ENCODE data around the gene MACC1. TPM values are rescaled to one million over a fixed set of nuclear protein-coding genes. Genes with fewer than 3 reads are reported as not detected.

Gene MACC1
- total RNA-seq, 3 donors from 2014 or later (not counting 1 experiment from before 2014, with no cell fraction given) = 0.09 to 0.45 (median 0.26) TPM

DNA sequence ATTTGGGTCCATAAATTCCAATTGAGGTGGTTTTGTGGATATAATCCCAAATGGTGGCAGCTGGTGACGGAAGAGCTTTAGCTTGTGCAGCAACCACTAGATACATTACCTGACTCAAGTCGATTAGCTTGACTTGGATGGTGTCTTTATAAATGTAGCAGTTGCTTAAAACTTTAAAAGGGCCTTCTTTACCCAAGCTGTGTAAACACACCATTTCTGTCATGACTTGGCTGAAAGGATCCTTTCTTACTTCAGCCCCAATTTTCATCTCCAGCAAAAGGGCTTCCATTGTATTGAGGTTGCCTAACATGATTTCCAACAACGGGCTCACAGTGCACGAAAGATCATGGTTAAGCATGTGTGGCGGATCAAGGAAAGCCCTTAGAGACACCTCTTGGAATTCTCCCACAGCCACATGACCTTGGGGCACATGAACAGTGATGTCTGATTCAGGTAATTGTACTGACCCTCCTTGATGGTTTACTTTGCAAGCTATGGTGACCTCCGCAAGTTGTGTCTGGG lies 57.9 kb downstream of the MACC1 start:
- Histone ChIP-seq H3K4me3 (ENCODE audit: low read length) (no peak overlapping the region), H3K36me3 (ENCODE audit: control insufficient read depth, insufficient read depth, low read length) (no peaks in the 10 kb centered on the region), H3K4me1 (ENCODE audit: control insufficient read depth, insufficient read depth, low read length) (no peaks in the 10 kb centered on the region), H3K9me3 (ENCODE audit: control insufficient read depth, insufficient read depth, low read length) (no peaks in the 10 kb centered on the region), H3K27me3 (ENCODE audit: control insufficient read depth, insufficient read depth, low read length) (no peaks in the 10 kb centered on the region), H3K27ac (ENCODE audit: low read length) (no peak overlapping the region)
- TF ChIP-seq, protein P1, sequence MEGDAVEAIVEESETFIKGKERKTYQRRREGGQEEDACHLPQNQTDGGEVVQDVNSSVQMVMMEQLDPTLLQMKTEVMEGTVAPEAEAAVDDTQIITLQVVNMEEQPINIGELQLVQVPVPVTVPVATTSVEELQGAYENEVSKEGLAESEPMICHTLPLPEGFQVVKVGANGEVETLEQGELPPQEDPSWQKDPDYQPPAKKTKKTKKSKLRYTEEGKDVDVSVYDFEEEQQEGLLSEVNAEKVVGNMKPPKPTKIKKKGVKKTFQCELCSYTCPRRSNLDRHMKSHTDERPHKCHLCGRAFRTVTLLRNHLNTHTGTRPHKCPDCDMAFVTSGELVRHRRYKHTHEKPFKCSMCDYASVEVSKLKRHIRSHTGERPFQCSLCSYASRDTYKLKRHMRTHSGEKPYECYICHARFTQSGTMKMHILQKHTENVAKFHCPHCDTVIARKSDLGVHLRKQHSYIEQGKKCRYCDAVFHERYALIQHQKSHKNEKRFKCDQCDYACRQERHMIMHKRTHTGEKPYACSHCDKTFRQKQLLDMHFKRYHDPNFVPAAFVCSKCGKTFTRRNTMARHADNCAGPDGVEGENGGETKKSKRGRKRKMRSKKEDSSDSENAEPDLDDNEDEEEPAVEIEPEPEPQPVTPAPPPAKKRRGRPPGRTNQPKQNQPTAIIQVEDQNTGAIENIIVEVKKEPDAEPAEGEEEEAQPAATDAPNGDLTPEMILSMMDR (IDR thresholded peaks at IDR 0.05) = no peak
- Mint-ChIP-seq H3K9me3 (no peaks in the 10 kb centered on the region), H3K27ac (no peak overlapping the region), H3K4me1 (no peaks in the 10 kb centered on the region), H3K36me3 (no peaks in the 10 kb centered on the region), H3K4me3 (no peak overlapping the region), H3K27me3 (ENCODE audit: low read depth in 2 of 2) (no peaks in the 10 kb centered on the region)
- ATAC-seq (no peak), DNase-seq (no peak)
- WGBS (ENCODE audit: insufficient coverage) = 96% methylated on average over 5 of the region's 6 CpGs
- intact Hi-C loops (cut with micrococcal nuclease) = no loop called here

DNA sequence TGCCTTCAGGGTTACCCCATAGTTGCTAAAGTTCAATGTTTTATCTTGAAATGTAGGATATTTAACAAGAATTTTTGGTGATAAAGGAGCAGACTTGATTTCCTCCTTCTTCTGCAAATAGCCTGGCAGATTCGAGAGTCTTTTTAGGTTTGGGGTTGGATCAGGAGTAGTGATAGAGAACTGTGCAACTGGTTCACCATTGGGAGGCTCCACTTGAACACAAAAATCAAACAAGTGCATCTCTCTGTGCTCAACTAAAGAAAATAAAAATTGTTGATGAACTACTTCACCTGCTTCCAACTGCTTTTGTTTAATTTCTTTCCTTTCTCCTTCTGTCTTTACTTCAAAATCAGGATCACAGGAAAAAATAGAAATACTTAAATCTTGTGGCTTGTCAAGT lies 58.5 kb downstream of the MACC1 start:
- TF ChIP-seq, protein P1 (IDR thresholded peaks at IDR 0.05) = no peak
- 50% methylated on average over 1 of the region's 1 CpG for WGBS (ENCODE audit: insufficient coverage)
- no peaks in the 10 kb centered on the region for H3K4me1 Mint-ChIP-seq
- H3K27me3 ChIP-seq (ENCODE audit: control insufficient read depth, insufficient read depth, low read length) = no peaks in the 10 kb centered on the region
- no peaks in the 10 kb centered on the region for H3K27me3 Mint-ChIP-seq (ENCODE audit: low read depth in 2 of 2)
- no peak for DNase-seq
- no peak overlapping the region for H3K27ac ChIP-seq (ENCODE audit: low read length)
- H3K9me3 Mint-ChIP-seq = no peaks in the 10 kb centered on the region
- no peaks in the 10 kb centered on the region for H3K36me3 ChIP-seq (ENCODE audit: control insufficient read depth, insufficient read depth, low read length)
- H3K4me3 ChIP-seq (ENCODE audit: low read length) = no peak overlapping the region
- H3K4me1 ChIP-seq (ENCODE audit: control insufficient read depth, insufficient read depth, low read length) = no peaks in the 10 kb centered on the region
- no peak overlapping the region for H3K4me3 Mint-ChIP-seq
- no peak for ATAC-seq
- no peaks in the 10 kb centered on the region for H3K36me3 Mint-ChIP-seq
- intact Hi-C loops (cut with micrococcal nuclease) = no loop called here
- H3K27ac Mint-ChIP-seq = no peak overlapping the region
- H3K9me3 ChIP-seq (ENCODE audit: control insufficient read depth, insufficient read depth, low read length) = no peaks in the 10 kb centered on the region

DNA sequence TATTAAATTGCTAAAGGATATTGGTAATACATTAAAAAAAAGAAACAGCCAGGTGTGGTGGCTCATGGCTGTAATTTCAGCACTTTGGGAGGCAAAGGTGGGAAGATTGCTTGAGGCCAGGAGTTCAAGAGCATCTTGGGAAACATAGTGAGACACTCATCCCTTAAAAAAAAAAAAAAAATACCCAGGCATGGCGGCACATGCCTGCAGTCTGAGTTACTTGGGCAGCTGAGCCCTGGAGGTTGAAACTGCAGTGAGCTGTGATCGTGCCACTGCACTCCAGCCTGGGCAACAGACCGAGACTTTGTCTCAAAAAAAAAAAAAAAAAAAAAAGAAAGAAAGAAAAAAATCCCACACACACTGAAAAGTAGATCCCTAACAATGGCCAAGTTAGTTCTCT lies 59.7 kb downstream of the MACC1 start:
- no peaks in the 10 kb centered on the region for H3K4me1 Mint-ChIP-seq
- H3K36me3 ChIP-seq (ENCODE audit: control insufficient read depth, insufficient read depth, low read length) = no peaks in the 10 kb centered on the region
- no peaks in the 10 kb centered on the region for H3K4me1 ChIP-seq (ENCODE audit: control insufficient read depth, insufficient read depth, low read length)
- H3K4me3 Mint-ChIP-seq = no peak overlapping the region
- H3K9me3 Mint-ChIP-seq = no peaks in the 10 kb centered on the region
- 88% methylated on average over 3 of the region's 3 CpGs for whole genome bisulfite sequencing (ENCODE audit: insufficient coverage)
- H3K4me3 ChIP-seq (ENCODE audit: low read length) = no peak overlapping the region
- intact Hi-C loops (cut with micrococcal nuclease) = no loop called here
- DNase-seq = no peak
- H3K27ac ChIP-seq (ENCODE audit: low read length) = no peak overlapping the region
- no peaks in the 10 kb centered on the region for H3K27me3 ChIP-seq (ENCODE audit: control insufficient read depth, insufficient read depth, low read length)
- ATAC-seq = no peak
- no peaks in the 10 kb centered on the region for H3K36me3 Mint-ChIP-seq
- no peak overlapping the region for H3K27ac Mint-ChIP-seq
- H3K9me3 ChIP-seq (ENCODE audit: control insufficient read depth, insufficient read depth, low read length) = no peaks in the 10 kb centered on the region
- no peaks in the 10 kb centered on the region for H3K27me3 Mint-ChIP-seq (ENCODE audit: low read depth in 2 of 2)
- TF ChIP-seq, protein P1 (IDR thresholded peaks at IDR 0.05) = no peak

DNA sequence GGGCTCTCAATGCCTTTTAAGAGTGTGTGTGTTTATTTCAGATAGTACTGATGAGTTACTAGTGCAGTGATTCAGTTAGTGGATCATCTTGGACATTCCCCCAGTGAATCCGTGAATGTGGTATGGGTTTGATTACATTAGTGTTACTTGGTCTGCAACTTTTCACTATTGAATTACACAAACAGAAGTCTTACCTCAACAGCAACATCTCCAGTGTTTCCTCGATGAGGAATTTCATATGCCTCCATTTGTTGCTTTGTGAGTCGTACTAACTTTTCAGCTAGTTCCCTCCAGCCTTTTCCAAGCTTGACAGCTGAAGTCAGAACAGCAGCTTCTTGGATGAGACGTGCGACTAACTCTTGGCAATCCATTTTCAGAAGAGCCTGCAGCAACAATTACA lies 63.2 kb downstream of the MACC1 start:
- 91% methylated on average over 4 of the region's 5 CpGs for WGBS (ENCODE audit: insufficient coverage)
- H3K4me1 ChIP-seq (ENCODE audit: control insufficient read depth, insufficient read depth, low read length) = no peaks in the 10 kb centered on the region
- no peaks in the 10 kb centered on the region for H3K27me3 ChIP-seq (ENCODE audit: control insufficient read depth, insufficient read depth, low read length)
- no peak overlapping the region for H3K27ac ChIP-seq (ENCODE audit: low read length)
- Mint-ChIP-seq H3K4me1 (no peaks in the 10 kb centered on the region), H3K9me3 (no peaks in the 10 kb centered on the region), H3K27ac (no peak overlapping the region), H3K36me3 (no peaks in the 10 kb centered on the region), H3K27me3 (ENCODE audit: low read depth in 2 of 2) (no peaks in the 10 kb centered on the region), H3K4me3 (no peak overlapping the region)
- H3K9me3 ChIP-seq (ENCODE audit: control insufficient read depth, insufficient read depth, low read length) = no peaks in the 10 kb centered on the region
- no peak for DNase-seq
- intact Hi-C loops (cut with micrococcal nuclease) = no loop called here
- no peaks in the 10 kb centered on the region for H3K36me3 ChIP-seq (ENCODE audit: control insufficient read depth, insufficient read depth, low read length)
- ATAC-seq = no peak
- no peak overlapping the region for H3K4me3 ChIP-seq (ENCODE audit: low read length)
- TF ChIP-seq, protein P1 (IDR thresholded peaks at IDR 0.05) = no peak
